C4-2B (cell line): Measurements from ENCODE around the gene HES7.

Experiments used
- H3K27ac ChIP-seq: fragments of 450-650 bp; 2 replicates; pipeline ENCODE4 v1.5.1; 2017
- ZFX ChIP-seq: fragments of 450-650 bp; IDR thresholded peaks from 2 replicates; pipeline ENCODE4 v1.6.1; 2017
- TF ChIP-seq, protein P1 (sequence below): fragments of 450-650 bp; conservative IDR thresholded peaks from 2 replicates; pipeline ENCODE4 v1.5.1; 2017; ENCODE audit warnings: mild to moderate bottlenecking

HES7 gene

DNA sequence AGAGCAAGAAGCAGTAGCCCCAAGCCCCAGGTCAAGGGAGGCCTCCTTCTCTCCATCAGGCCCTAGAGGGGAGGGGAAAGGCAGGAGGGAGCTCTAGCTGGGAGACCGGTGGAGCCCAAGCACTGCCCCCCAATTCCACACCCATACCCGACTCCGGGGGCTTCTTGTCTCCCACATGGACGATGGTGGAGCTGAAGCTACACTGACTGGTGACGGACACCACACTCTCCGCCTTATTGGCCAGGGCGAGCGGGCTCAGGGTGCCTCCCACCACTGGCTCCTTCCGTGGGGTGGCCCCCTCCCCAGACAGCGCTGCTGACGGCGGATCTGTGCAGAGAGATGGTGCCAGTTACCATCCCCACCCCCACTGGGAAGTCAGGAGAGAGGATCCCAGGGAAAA is 21.9 kb upstream of the HES7 start:
- no peak for TF ChIP-seq ZFX
- TF ChIP-seq, protein P1, sequence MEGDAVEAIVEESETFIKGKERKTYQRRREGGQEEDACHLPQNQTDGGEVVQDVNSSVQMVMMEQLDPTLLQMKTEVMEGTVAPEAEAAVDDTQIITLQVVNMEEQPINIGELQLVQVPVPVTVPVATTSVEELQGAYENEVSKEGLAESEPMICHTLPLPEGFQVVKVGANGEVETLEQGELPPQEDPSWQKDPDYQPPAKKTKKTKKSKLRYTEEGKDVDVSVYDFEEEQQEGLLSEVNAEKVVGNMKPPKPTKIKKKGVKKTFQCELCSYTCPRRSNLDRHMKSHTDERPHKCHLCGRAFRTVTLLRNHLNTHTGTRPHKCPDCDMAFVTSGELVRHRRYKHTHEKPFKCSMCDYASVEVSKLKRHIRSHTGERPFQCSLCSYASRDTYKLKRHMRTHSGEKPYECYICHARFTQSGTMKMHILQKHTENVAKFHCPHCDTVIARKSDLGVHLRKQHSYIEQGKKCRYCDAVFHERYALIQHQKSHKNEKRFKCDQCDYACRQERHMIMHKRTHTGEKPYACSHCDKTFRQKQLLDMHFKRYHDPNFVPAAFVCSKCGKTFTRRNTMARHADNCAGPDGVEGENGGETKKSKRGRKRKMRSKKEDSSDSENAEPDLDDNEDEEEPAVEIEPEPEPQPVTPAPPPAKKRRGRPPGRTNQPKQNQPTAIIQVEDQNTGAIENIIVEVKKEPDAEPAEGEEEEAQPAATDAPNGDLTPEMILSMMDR, result no peak

DNA sequence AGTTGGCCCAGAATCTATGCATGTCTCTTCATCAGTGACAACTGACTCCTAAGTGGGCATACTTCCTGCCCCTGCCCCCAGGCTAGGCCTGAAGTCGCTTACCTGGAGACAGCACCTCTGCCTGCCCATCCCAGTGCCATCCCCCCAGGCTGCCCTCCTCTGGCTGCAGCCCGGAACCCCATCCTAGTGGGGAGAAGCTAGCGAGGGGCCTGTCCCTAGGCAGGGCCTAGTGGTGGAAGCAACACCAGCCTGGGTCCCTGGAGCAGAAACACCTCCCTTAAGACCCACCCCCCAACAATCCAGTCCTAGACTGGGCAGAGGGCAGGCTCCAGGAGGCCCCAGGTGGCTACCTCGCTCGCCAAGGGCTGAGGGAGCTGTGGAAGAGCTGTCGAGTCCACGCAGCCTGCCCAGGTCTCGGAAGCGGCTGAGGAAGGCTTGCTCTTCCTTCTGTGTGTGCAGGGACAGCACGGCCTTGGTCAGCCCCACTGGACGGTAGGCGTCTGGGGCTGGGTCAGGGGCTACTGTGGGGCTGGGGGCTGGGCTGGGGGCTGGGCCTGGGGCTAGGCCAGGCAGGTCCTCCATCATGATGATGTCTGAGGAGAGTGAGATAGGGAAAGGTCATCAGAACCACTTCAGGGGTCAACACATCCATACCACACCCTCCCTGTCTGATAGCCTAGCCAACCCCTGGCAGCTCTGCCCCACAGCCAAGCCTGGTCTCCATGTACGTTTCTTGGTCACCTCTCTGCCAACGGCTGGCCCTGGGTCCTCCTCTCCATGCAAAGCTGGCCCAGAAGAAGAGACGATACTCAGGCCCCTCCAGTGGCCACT is 20.7 kb upstream of the HES7 start:
- TF ChIP-seq, protein P1, result no peak
- no peak for TF ChIP-seq ZFX
- no peak overlapping the region for H3K27ac ChIP-seq

More for the DNA sequence above, 21.9 kb upstream of the HES7 start:
- H3K27ac ChIP-seq, result no peak overlapping the region

DNA sequence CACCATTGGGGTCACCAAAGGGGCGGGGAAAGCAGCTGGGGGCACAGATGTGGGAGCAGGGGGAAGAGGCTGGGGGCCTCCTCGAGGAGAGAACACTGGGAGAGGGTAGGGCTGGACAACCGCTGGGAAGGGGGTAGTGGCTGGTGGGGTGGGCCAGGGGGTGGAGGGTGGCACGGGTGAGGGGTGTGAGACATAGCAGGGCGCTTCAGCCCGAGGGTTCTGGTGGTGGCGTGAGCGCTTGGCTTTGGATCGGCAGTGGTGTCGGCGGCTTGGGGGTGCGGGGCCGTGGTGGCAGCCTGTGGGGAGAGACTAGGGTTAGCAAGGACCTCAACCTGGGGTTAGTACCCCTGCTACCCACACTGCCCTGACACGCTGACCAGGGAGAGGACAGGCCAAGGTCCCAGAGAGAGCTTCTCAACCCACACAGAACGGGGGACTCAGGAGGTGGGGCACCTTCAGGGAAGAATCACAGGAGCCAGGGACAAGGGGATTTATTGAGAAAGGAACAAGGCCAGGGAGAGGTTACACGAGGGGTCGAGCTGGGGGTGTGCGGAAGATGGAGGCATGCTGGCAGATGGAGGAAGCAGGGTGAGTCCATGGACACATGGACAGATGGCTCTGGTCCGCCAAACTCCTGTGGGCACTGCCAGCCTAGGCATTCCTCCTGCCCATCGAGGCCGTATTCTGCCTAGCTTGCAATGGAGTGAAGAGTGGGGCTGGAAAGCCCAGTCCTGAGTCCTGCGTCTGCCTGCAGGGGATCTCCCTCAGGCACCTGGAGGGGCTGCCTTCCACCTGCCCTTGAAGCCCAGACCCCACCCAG is 19.9 kb upstream of the HES7 start:
- H3K27ac ChIP-seq, result no peak overlapping the region
- TF ChIP-seq, protein P1, result no peak
- TF ChIP-seq ZFX, result no peak

DNA sequence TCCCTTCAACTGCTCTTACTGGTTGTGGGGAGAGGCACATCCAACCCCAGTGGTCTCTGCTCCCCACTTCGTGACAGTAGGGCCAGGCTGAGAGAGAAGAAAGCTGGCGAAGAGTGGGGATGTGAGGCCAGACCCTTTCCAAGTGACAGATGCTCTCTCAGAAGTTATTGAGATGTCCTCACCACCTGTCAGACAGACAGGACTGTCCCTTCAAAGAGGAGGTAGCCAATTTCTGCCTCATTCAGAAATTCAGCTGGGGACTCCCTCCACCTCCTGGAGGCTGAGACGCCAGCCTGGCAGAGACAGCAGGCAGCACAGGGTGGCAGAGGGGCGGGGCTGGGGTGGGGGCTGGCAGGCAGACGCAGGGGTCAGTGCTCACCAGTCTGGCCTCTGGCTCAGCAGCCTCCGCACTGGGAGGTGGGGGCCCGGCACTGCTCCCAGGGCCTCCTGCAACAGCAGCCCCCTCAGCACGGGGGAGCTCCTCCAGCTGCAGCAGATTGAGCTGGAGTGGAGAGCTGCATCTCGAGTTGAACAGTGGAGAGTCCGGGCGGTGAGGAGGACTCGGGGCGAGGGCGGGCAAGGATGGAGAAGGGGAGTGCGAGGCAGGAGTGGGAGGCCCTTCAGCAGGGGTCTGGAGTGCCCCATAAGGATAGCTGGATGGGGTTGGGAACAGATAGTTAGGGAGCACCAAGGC is 19.1 kb upstream of the HES7 start:
- TF ChIP-seq, protein P1, result no peak
- no peak for TF ChIP-seq ZFX
- H3K27ac ChIP-seq, result no peak overlapping the region

DNA sequence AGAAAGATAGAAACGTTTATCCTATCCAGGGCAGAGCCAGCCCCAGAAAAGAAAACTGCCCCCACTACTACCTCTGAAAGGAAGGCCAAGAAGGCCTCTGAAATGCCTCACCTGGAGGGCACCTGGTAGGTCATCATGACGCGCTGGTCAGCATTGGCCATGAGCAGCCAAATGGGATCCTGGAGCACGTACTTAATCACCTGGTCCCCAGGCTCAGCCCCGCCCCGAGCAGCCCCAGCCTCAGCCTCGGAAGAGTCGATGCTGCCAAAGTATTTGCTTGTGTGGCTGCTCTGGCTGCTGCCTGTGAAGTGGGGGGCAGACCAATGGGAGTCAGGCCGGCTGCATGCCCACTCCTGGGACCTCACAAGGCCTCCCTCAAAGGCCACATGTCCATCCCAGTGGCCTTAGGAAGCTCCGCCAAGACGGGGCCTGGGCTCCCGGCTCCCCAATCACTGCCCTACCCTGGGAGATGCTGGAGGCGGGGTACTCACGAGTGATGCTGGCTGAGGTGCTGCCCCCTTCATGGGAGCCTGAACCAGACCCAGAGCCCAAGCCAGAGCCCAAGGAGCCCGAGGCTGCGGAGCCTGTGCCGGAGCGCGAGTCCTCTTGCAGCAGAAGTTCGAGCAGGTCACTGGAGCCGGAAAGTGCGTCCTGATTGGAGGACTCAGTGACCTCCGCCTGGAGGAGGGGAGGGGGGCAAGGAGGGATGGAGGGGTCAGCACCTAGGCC is 18.4 kb upstream of the HES7 start:
- TF ChIP-seq, protein P1, result no peak
- no peak for TF ChIP-seq ZFX
- H3K27ac ChIP-seq, result no peak overlapping the region

DNA sequence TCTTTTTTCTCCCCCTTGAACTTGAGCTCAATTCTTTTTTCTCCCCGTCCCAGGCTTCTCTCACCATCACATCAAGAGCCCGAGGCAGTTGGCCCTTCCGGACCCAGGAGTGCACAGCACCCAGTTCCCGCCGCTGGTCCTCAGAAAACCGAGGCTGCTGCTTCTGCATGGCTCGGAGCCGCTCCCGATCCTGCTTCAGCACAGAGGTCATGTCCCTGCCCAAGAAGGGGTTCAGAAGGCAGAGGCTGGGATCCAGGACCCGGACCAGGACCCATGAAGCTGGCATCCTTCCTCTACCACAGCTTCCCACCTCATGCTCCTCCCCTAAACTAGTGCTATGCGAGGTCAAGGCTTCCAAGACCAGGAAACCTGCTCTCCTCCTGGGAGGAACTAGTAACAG is 17.8 kb upstream of the HES7 start:
- no peak for TF ChIP-seq ZFX
- TF ChIP-seq, protein P1, result no peak
- H3K27ac ChIP-seq, result no peak overlapping the region
